K562 (cell line): ENCODE data around the gene TTC9C. TPM values are rescaled to one million over a fixed set of nuclear protein-coding genes. Genes with fewer than 3 reads are reported as not detected.

Experiments used
- ATAC-seq: fragments of 200-7000 bp; cut with Tn5 transposase; 3 replicates; pipeline ENCODE4 v1.9.1; 2020; ENCODE audit warnings: moderate library complexity
- BruUV-seq: library from RNA; stranded (reverse); fragments of 400-500 nt; replicated peaks from 2 replicates; lab custom pipeline; 2021; lab: Mats Ljungman, UMichigan
- CTCF ChIA-PET: fragments of 300-600 bp; formaldehyde crosslinking; extraction: SDS; loops from one replicate; lab custom pipeline; 2021; ENCODE audit warnings: low intra/inter-chr PET ratio; lab: Yijun Ruan, JAX
- POLR2A ChIA-PET: fragments of 300-600, 350-650 bp; sonication (Branson Sonifier 250); formaldehyde crosslinking; extraction: SDS; loops from one replicate; lab custom pipeline; 2021; ENCODE audit warnings: antibody characterized with exemption, inconsistent platforms; lab: Yijun Ruan, JAX
- DNase-seq, 4 experiments: peaks; one replicate each; pipeline versions ENCODE4 v3.0.0 to v3.0.0-alpha.2; 2011 to 2018; ENCODE audit warnings: low spot score in 3 of 4, mixed read lengths in 3 of 4; ENCODE audit errors: extremely low read depth in 1 of 4
- FAIRE-seq: peaks from 2 replicates; lab custom pipeline; 2011; peaks lifted over from hg19 to GRCh38; lab: Jason Lieb, UNC
- H2AFZ ChIP-seq: 2 replicates; pipeline ENCODE4 v1.6.0; 2011; ENCODE audit warnings: low read depth, low read length, control low read depth, inconsistent platforms
- H3K27ac ChIP-seq: fragments of 200-600 bp; 3 replicates; pipeline ENCODE4 v1.8.0; 2011; ENCODE audit warnings: low read depth, mild to moderate bottlenecking, control low read depth, inconsistent platforms, low read length, moderate library complexity, mixed read lengths; ENCODE audit errors: extremely low read depth
- H3K27me3 ChIP-seq, 2 experiments: fragments of 300-600 bp in 1 of 2; 2 replicates in 1 of 2; 3 replicates in 1 of 2; pipeline versions ENCODE4 v1.6.0 to v1.8.0; 2011; ENCODE audit warnings: inconsistent platforms in 2 of 2, low read length in 2 of 2, mild to moderate bottlenecking in 1 of 2, mixed read lengths in 1 of 2, moderate library complexity in 1 of 2; ENCODE audit not compliant: control insufficient read depth in 2 of 2, insufficient read depth in 2 of 2
- H3K36me3 ChIP-seq: fragments of 300-600 bp; 3 replicates; pipeline ENCODE4 v1.8.0; 2011; ENCODE audit warnings: mild to moderate bottlenecking, low read length, inconsistent platforms; ENCODE audit not compliant: control insufficient read depth, insufficient read depth
- H3K4me1 ChIP-seq, 2 experiments: fragments of 200-600 bp in 1 of 2; replicated peaks in 1 of 2; 2 replicates in 1 of 2; 3 replicates in 1 of 2; pipeline versions ENCODE4 v1.5.1 to v1.8.0; 2011; ENCODE audit warnings: inconsistent platforms in 2 of 2, low read length in 2 of 2, mild to moderate bottlenecking in 1 of 2, mixed read lengths in 1 of 2, moderate library complexity in 1 of 2; ENCODE audit not compliant: control insufficient read depth in 2 of 2, insufficient read depth in 2 of 2
- H3K4me2 ChIP-seq: 2 replicates; pipeline ENCODE4 v1.6.1; 2011; ENCODE audit warnings: low read length, control low read depth, inconsistent platforms, mixed read lengths; ENCODE audit not compliant: insufficient read depth
- H3K4me3 ChIP-seq: fragments of 200-600 bp; sonication (generic), shearing (Covaris generic); 2 replicates; pipeline ENCODE4 v1.5.1; 2016; ENCODE audit warnings: control low read depth, inconsistent platforms
- H3K79me2 ChIP-seq: fragments of 200-600 bp; 3 replicates; pipeline ENCODE4 v1.8.0; 2011; ENCODE audit warnings: low read length, inconsistent platforms; ENCODE audit not compliant: control insufficient read depth, insufficient read depth
- H3K9ac ChIP-seq, 2 experiments: 2 replicates each; pipeline versions ENCODE4 v1.6.0 to v1.6.1; 2011; ENCODE audit warnings: low read depth in 2 of 2, low read length in 2 of 2, control low read depth in 1 of 2, inconsistent platforms in 1 of 2, mild to moderate bottlenecking in 1 of 2, mixed read lengths in 1 of 2; ENCODE audit not compliant: insufficient read depth in 1 of 2
- H3K9me1 ChIP-seq: one replicate; pipeline ENCODE4 v1.6.0; 2011; ENCODE audit warnings: inconsistent platforms, mild to moderate bottlenecking, low read length, moderate library complexity; ENCODE audit not compliant: control insufficient read depth, insufficient read depth
- H3K9me3 ChIP-seq: replicated peaks from 2 replicates; pipeline ENCODE4 v1.5.1; 2011; ENCODE audit warnings: low read depth, low read length, inconsistent platforms; ENCODE audit not compliant: control insufficient read depth, insufficient read depth
- H4K20me1 ChIP-seq: replicated peaks from 2 replicates; pipeline ENCODE4 v1.6.1; 2011; ENCODE audit warnings: low read length, inconsistent platforms, mixed read lengths; ENCODE audit not compliant: control insufficient read depth, insufficient read depth
- GABPB1 ChIP-seq: sonication (generic); formaldehyde crosslinking; IDR thresholded peaks from 2 replicates; pipeline ENCODE4 v1.8.0; 2022; ENCODE audit warnings: mild to moderate bottlenecking, missing genetic modification reagents
- HNRNPL ChIP-seq: fragments of 200-400 bp; formaldehyde crosslinking; IDR thresholded peaks from 2 replicates; pipeline ENCODE4 v1.6.1; 2017; ENCODE audit warnings: low read depth, mild to moderate bottlenecking, low read length
- MYC ChIP-seq, 2 experiments: fragments of 250-450 bp in 1 of 2; sonication (Bioruptor Pico) in 1 of 2; IDR thresholded peaks; 2 replicates each; pipeline versions ENCODE4 v1.5.1 to v1.6.1; 2012 to 2021; ENCODE audit warnings: low read depth in 2 of 2, borderline replicate concordance in 1 of 2, improper control_type of control experiment in 1 of 2, low read length in 1 of 2, mild to moderate bottlenecking in 1 of 2, moderate library complexity in 1 of 2
- POLR2G ChIP-seq: fragments of 200-400 bp; formaldehyde crosslinking; IDR thresholded peaks from 2 replicates; pipeline ENCODE4 v1.6.1; 2017; ENCODE audit warnings: low read depth, mild to moderate bottlenecking, antibody characterized with exemption, low read length, moderate library complexity
- SAFB ChIP-seq: fragments of 200-400 bp; formaldehyde crosslinking; IDR thresholded peaks from 2 replicates; pipeline ENCODE4 v1.6.1; 2017; ENCODE audit warnings: low read depth, low read length, borderline replicate concordance
- SRSF1 ChIP-seq: fragments of 200-400 bp; formaldehyde crosslinking; IDR thresholded peaks from 2 replicates; pipeline ENCODE4 v1.6.1; 2017; ENCODE audit warnings: mild to moderate bottlenecking, low read depth, low read length, moderate library complexity
- WGBS: fragments of 100-300 bp; shearing (Covaris generic); methylation state at CpG from one replicate; pipeline ENCODE4 v1.1.6; 2016; ENCODE audit warnings: low coverage, mixed read lengths; ENCODE audit not compliant: insufficient coverage; ENCODE audit errors: missing lambda C conversion rate; 5-methylcytosine and 5-hydroxymethylcytosine counted together
- in situ Hi-C: fragments of 300-500 bp; cut with MboI; formaldehyde crosslinking; loops from 4 replicates; pipeline ENCODE4 v1.15.0; 2018; ENCODE audit warnings: inconsistent platforms, mixed read lengths
- intact Hi-C: fragments of 100-400 bp; cut with micrococcal nuclease; formaldehyde crosslinking; loops from 2 replicates; pipeline ENCODE4 v1.14.2; 2022
- polyA plus RNA-seq, 8 experiments: library from polyadenylated mRNA; depleted of rRNA in 4 of 8; stranded (reverse) in 5 of 8; unstranded in 3 of 8; fragments of >200 nt; fragmentation: Nextera tagmentation in 2 of 8; fragmentation: Illumina TruSeq in 1 of 8; extraction: Ambion mirVana in 2 of 8; extraction: Trizol in 1 of 8; gene quantifications; 2 replicates each; pipeline versions ENCODE4 v1.2.1 to v1.2.3, GENCODE V29; 2011 to 2014; ENCODE audit warnings: inconsistent platforms in 1 of 8, missing spikeins in 1 of 8
- total RNA-seq, 7 experiments: library from RNA; depleted of rRNA in 6 of 7; stranded (reverse); fragments of >200 nt in 6 of 7; fragmentation: Illumina TruSeq in 2 of 7; extraction: Trizol in 2 of 7; gene quantifications; 2 replicates each; pipeline versions ENCODE4 v1.2.1 to v1.2.3, GENCODE V29; 2011 to 2021; ENCODE audit warnings: low replicate concordance in 1 of 7
- TF ChIP-seq, protein P1 (sequence below): sonication (generic); formaldehyde crosslinking; IDR thresholded peaks from 2 replicates; pipeline ENCODE4 v1.8.1; 2023; ENCODE audit warnings: mild to moderate bottlenecking, missing genetic modification reagents

The TTC9C gene
- total and polyA plus RNA-seq, 9 of the 15 experiments (the other 6 are each of a cell fraction or from before 2014, with no cell fraction given), result 32.8 to 59.0 (median 37.1) TPM

DNA sequence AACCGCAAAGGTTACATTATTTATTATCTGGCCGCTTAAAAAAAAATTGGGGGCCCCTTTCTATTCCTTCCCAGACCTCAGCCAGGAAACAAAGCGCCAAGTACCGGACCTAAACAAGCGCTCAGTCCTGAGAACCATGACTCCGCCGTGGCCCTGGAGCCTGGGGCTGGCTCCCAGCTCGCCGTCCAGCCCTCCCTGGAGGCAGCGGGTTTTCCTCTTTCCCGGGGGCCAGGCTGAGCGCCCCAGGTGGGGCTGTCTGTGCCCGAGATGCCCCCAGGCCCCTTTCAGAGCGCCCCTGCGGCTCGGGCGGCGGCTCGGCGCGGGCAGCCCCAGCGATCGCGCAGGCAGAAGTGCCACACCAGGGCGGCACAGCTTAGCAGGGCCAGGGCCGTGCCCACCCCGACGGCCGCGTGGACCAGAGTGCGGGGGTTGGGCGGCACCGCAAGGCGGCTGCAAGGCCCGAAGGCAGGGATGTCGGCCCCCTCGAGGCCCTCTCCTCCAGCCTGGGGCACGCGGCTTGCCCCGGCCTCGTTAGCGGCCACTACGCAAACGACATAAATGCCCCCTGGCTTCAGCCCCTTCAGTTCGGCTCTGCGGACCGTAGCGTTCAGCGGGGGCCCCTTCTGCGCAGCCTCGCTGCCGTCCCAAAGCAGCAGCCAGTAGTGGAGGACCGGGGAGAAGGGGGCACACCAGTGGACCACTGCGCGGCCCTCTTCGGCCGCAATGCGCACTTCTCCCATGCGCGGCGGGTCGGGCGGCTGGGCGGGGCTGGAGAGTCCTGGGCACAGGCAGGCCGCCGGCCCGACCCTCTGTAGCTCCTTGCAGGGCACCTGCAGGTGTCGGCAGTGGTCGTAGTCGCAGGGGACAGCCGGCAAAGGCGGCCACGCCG is 40.5 kb upstream of the TTC9C start:
- TF ChIP-seq HNRNPL (peak; percentile 44; the same call in 1 of the 2 replicates), GABPB1 (CRISPR knock-in tag) (0 out of 2 replicates have a peak, but pooled peaks have one; percentile 16), SRSF1 (no peak), POLR2G (peak; percentile 69), SAFB (no peak), MYC (IDR thresholded peaks at IDR 0.05; ENCODE audit: low read depth, low read length) (no peak), MYC (CRISPR knock-in tag; IDR thresholded peaks at IDR 0.05; ENCODE audit: borderline replicate concordance, low read depth) (no peak)
- TF ChIP-seq, protein P1, sequence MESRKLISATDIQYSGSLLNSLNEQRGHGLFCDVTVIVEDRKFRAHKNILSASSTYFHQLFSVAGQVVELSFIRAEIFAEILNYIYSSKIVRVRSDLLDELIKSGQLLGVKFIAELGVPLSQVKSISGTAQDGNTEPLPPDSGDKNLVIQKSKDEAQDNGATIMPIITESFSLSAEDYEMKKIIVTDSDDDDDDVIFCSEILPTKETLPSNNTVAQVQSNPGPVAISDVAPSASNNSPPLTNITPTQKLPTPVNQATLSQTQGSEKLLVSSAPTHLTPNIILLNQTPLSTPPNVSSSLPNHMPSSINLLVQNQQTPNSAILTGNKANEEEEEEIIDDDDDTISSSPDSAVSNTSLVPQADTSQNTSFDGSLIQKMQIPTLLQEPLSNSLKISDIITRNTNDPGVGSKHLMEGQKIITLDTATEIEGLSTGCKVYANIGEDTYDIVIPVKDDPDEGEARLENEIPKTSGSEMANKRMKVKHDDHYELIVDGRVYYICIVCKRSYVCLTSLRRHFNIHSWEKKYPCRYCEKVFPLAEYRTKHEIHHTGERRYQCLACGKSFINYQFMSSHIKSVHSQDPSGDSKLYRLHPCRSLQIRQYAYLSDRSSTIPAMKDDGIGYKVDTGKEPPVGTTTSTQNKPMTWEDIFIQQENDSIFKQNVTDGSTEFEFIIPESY, result peak; percentile 86
- FAIRE-seq (no peak), ATAC-seq (no peak; the same call in 2 of the 3 replicates), DNase-seq (no peak)
- H3K4me2 ChIP-seq, result no peak overlapping the region
- no peak overlapping the region for H3K27ac ChIP-seq
- intact Hi-C loops (no loop called here), in situ Hi-C loops (no loop called here)
- CTCF ChIA-PET, result no interaction called here
- H3K4me3 ChIP-seq, result no peak overlapping the region
- no peaks in the 10 kb centered on the region for H3K79me2 ChIP-seq
- WGBS, result 86% methylated on average over 30 of the region's 74 CpGs
- POLR2A ChIA-PET, result interaction anchor here (0.7 to 1.9 kb wide), 3 partner anchors 7 to 16 kb away, joined by 3 to 11 read pairs (median 3); partner anchors contain the start of gene UQCC3
- peaks cover 25% of the 10 kb centered on the region; the same call in 2 of the 3 replicates for H3K36me3 ChIP-seq
- H3K9ac ChIP-seq, result peak overlapping the region in 1 of 2 experiments; percentile 72; a peak in 2 of 4 replicates
- no peaks in the 10 kb centered on the region for H3K9me3 ChIP-seq
- H3K9me1 ChIP-seq, result no peaks in the 10 kb centered on the region
- H3K27me3 ChIP-seq, result no peaks in the 10 kb centered on the region
- H4K20me1 ChIP-seq, result no peaks in the 10 kb centered on the region
- H3K4me1 ChIP-seq, result peaks cover under 1 to 16% of the 10 kb centered on the region in 2 experiments; a peak in 3 of 5 replicates
- H2AFZ ChIP-seq, result no peak overlapping the region
- no TSS peak for BruUV-seq
